Esophagus squamous epithelium (tissue), 4 donors: ENCODE data around the gene DRG2.

Experiments
- POLR2A ChIP-seq, 4 donors: fragments of 450-650 bp; IDR thresholded peaks; one replicate each; pipeline ENCODE4 v1.6.1; 2017; ENCODE audit warnings: antibody characterized with exemption in 4 of 4, mild to moderate bottlenecking in 4 of 4, moderate library complexity in 3 of 4
- TF ChIP-seq, protein P1 (sequence below), 6 experiments: fragments of 450-650 bp in 4 of 6; fragments of 200-600 bp in 2 of 6; sonication (generic) in 2 of 6; IDR thresholded peaks; one replicate each; pipeline ENCODE4 v1.5.1; 2016 to 2019; ENCODE audit warnings: antibody characterized with exemption in 6 of 6, mild to moderate bottlenecking in 4 of 6, moderate library complexity in 4 of 6

DNA sequence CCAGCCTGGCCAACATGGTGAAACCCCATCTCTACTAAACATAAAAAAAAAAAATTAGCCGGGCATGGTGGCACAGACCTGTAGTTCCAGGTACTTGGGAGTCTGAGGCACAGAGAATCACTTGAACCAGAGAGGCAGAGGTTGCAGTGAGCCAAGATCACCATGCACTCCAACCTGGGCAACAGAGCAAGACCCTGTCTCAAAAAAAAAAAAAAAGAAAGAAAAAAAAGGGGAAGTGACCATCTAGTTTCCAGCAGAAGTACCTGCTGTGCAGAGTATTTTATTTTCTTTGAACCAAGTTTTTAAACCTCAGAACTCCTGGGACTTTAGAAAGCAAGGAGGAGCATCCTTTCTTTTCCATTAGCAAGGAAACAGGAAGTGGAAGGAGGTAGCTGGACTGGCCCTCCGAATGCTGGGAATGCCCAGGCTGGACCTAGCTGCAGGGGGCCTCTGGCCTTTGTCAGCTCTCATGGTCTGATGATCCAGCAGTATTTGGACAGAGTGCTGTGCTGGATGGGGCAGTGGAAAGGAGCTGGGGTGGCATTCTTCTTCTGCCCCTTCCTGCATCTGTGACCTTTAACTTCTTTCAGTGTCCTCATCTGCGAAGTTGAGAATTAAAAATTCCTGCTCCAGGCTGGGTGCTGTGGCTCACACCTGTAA, 41.9 kb upstream of the DRG2 start:
- TF ChIP-seq, protein P1, sequence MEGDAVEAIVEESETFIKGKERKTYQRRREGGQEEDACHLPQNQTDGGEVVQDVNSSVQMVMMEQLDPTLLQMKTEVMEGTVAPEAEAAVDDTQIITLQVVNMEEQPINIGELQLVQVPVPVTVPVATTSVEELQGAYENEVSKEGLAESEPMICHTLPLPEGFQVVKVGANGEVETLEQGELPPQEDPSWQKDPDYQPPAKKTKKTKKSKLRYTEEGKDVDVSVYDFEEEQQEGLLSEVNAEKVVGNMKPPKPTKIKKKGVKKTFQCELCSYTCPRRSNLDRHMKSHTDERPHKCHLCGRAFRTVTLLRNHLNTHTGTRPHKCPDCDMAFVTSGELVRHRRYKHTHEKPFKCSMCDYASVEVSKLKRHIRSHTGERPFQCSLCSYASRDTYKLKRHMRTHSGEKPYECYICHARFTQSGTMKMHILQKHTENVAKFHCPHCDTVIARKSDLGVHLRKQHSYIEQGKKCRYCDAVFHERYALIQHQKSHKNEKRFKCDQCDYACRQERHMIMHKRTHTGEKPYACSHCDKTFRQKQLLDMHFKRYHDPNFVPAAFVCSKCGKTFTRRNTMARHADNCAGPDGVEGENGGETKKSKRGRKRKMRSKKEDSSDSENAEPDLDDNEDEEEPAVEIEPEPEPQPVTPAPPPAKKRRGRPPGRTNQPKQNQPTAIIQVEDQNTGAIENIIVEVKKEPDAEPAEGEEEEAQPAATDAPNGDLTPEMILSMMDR (IDR thresholded peaks at IDR 0.05) = no peak
- TF ChIP-seq POLR2A (IDR thresholded peaks at IDR 0.05) = no peak
